Glutamatergic neuron (in vitro differentiated cells): ENCODE measurements around the gene ARL5B. TPM values are rescaled to one million over a fixed set of nuclear protein-coding genes. Genes with fewer than 3 reads are reported as not detected.

Experiments used
- DNase-seq: peaks from one replicate; pipeline ENCODE4 v3.0.0; 2022
- H3K27ac Mint-ChIP-seq: one replicate; pipeline ENCODE4 v1.8.0; 2020; ENCODE audit warnings: mild to moderate bottlenecking, mixed read lengths, inconsistent platforms; ENCODE audit not compliant: unreplicated experiment
- H3K27me3 Mint-ChIP-seq: one replicate; pipeline ENCODE4 v1.8.0; 2020; ENCODE audit warnings: mild to moderate bottlenecking, moderate library complexity, mixed read lengths, inconsistent platforms; ENCODE audit not compliant: unreplicated experiment
- H3K36me3 Mint-ChIP-seq: one replicate; pipeline ENCODE4 v1.8.0; 2020; ENCODE audit warnings: mild to moderate bottlenecking, mixed read lengths, inconsistent platforms; ENCODE audit not compliant: unreplicated experiment
- H3K4me1 Mint-ChIP-seq: one replicate; pipeline ENCODE4 v1.8.0; 2020; ENCODE audit warnings: mild to moderate bottlenecking, low read depth, mixed read lengths, inconsistent platforms; ENCODE audit not compliant: unreplicated experiment
- H3K4me3 Mint-ChIP-seq: one replicate; pipeline ENCODE4 v1.8.0; 2020; ENCODE audit warnings: mild to moderate bottlenecking, mixed read lengths, inconsistent platforms; ENCODE audit not compliant: unreplicated experiment
- H3K9me3 Mint-ChIP-seq: one replicate; pipeline ENCODE4 v1.8.0; 2020; ENCODE audit warnings: mild to moderate bottlenecking, moderate library complexity, mixed read lengths, inconsistent platforms; ENCODE audit not compliant: unreplicated experiment
- CTCF ChIP-seq: fragments of 200-600 bp; sonication (generic); IDR thresholded peaks from one replicate; pipeline ENCODE4 v1.5.0; 2021; ENCODE audit not compliant: partially characterized antibody, unreplicated experiment
- total RNA-seq: library from RNA; stranded (reverse); fragmentation: NEBNext Ultra II Directional; extraction: Animal tissue kit (Norgen Biotek cat#: 25700); gene quantifications from one replicate; pipeline ENCODE4 v1.2.1, GENCODE V29; 2021; ENCODE audit not compliant: unreplicated experiment

The ARL5B gene
- total RNA-seq, 1 donor from 2014 or later = 41.4 TPM

DNA sequence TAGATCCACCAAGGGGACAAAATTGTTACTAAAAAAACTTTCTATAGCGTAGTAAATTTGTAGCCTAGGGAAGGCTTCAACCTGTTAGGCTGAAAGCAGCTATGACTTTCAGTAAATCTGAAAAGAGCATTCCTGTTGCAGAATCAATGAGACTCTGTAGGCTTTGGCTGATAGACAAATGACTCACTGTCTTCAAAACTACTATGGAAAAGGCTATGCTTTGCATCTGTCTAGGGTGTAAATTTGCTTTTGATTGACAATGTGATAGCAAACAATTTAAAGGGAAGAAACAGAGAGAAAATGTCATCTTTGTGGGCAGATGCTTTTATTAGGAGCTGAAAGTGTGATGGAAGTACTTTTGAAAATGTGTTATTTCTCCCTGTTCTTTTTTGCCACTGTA is 60.6 kb downstream of the ARL5B start:
- H3K36me3 Mint-ChIP-seq = no peaks in the 10 kb centered on the region

GRCh38 chr10:18721067-18721466 is 61.8 kb downstream of the ARL5B start:
- H3K27me3 Mint-ChIP-seq = no peaks in the 10 kb centered on the region
- H3K36me3 Mint-ChIP-seq = no peaks in the 10 kb centered on the region
- no peaks in the 10 kb centered on the region for H3K4me1 Mint-ChIP-seq
- no peak overlapping the region for H3K4me3 Mint-ChIP-seq
- TF ChIP-seq CTCF = no peak
- H3K27ac Mint-ChIP-seq = no peak overlapping the region
- no peaks in the 10 kb centered on the region for H3K9me3 Mint-ChIP-seq
- DNase-seq = no peak

More for the DNA sequence above, 60.6 kb downstream of the ARL5B start:
- no peaks in the 10 kb centered on the region for H3K9me3 Mint-ChIP-seq
- DNase-seq = no peak
- no peaks in the 10 kb centered on the region for H3K27me3 Mint-ChIP-seq
- H3K4me3 Mint-ChIP-seq = no peak overlapping the region
- no peak overlapping the region for H3K27ac Mint-ChIP-seq
- TF ChIP-seq CTCF = no peak
- H3K4me1 Mint-ChIP-seq = no peaks in the 10 kb centered on the region

DNA sequence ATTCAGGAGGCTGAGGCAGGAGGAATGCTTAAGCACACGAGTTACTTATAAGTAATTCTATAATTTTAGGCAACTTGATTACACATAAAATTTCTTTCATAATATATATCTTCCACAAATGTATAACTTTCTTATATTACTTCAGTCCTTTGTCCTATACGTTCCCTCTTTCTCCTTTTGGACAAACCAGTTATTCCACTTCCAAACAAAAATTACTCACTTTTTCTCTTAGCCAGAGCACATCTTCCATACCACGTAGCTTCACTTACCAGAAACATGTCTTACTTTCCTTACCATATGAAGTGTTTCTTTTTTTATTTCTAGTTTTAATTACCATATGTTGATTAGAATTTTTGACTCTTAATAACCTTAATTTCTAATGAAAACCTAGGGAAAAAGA is 64.6 kb downstream of the ARL5B start:
- no peak overlapping the region for H3K4me3 Mint-ChIP-seq
- TF ChIP-seq CTCF = no peak
- no peaks in the 10 kb centered on the region for H3K27me3 Mint-ChIP-seq
- no peaks in the 10 kb centered on the region for H3K4me1 Mint-ChIP-seq
- H3K9me3 Mint-ChIP-seq = peaks cover 2% of the 10 kb centered on the region
- no peak for DNase-seq
- no peaks in the 10 kb centered on the region for H3K36me3 Mint-ChIP-seq
- H3K27ac Mint-ChIP-seq = no peak overlapping the region

Other genes starting within 250 kb of the ARL5B start
- 20.7 TPM for gene NSUN6, start 7.8 kb upstream of the ARL5B start, total RNA-seq